ENCODE results near the gene INSL3.

DNA sequence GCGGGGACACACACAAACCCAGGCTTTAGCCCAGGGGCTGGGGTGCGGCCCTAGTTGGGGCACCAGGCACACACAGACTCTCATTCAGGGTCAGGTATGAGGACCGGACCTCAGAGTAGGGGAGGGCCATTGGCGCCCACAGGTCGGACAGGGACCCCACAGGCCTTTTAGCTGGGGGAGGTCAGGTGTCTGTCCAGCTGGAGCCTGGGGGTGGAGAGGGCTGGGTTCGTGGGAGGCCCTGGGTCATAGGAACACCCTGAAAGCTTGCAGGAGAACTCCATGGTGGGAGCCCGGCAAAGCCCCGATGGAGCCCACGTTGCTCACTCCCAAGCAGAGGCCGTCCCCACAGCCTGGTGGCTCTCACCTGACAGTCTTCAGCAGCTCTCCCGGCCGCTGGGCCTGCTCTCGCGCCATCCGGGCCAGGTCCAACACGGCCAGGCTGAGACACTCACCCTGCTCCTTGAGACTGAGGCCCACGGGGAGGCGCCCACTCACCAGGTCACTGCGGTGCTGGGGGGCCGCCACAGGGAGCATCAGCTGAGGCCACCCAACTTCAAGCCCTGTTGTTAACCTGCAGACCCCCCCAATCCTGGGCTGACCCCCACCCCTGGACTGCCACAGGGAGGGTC is 21.5 kb upstream of the INSL3 start:
- TF ChIP-seq, protein P1, sequence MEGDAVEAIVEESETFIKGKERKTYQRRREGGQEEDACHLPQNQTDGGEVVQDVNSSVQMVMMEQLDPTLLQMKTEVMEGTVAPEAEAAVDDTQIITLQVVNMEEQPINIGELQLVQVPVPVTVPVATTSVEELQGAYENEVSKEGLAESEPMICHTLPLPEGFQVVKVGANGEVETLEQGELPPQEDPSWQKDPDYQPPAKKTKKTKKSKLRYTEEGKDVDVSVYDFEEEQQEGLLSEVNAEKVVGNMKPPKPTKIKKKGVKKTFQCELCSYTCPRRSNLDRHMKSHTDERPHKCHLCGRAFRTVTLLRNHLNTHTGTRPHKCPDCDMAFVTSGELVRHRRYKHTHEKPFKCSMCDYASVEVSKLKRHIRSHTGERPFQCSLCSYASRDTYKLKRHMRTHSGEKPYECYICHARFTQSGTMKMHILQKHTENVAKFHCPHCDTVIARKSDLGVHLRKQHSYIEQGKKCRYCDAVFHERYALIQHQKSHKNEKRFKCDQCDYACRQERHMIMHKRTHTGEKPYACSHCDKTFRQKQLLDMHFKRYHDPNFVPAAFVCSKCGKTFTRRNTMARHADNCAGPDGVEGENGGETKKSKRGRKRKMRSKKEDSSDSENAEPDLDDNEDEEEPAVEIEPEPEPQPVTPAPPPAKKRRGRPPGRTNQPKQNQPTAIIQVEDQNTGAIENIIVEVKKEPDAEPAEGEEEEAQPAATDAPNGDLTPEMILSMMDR (IDR thresholded peaks at IDR 0.05): no peak
- TF ChIP-seq POLR2A (IDR thresholded peaks at IDR 0.05; ENCODE audit: low read depth) (no peak), EP300 (IDR thresholded peaks at IDR 0.05) (no peak), POLR2AphosphoS5 (IDR thresholded peaks at IDR 0.05) (no peak)
